Measurements from ENCODE around the gene IDH3B. TPM values are rescaled to one million over a fixed set of nuclear protein-coding genes. Genes with fewer than 3 reads are reported as not detected.

IDH3B gene
- total and polyA plus RNA-seq, 2 of the 13 experiments (the other 11 are each of a cell fraction or from before 2014, with no cell fraction given): 215 to 254 TPM

GRCh38 chr20:2691127-2691526 lies 27.1 kb upstream of the IDH3B start:
- ATAC-seq: no peak
- Histone ChIP-seq H2AFZ (ENCODE audit: low read length) (no peak overlapping the region), H3K4me2 (ENCODE audit: low read depth, low read length) (no peak overlapping the region), H3K36me3 (replicated peaks in 1 of 2; ENCODE audit: control insufficient read depth in 1 of 2, insufficient read depth in 2 of 2, low read length in 2 of 2) (no peaks in the 10 kb centered on the region), H3K9ac (ENCODE audit: insufficient read depth, low read depth, low read length) (no peak overlapping the region), H3K9me3 (ENCODE audit: low read length) (no peaks in the 10 kb centered on the region), H3K27ac (ENCODE audit: extremely low read length, insufficient read depth, low read length) (no peak overlapping the region), H4K20me1 (ENCODE audit: insufficient read depth, low read length) (peaks cover 6% of the 10 kb centered on the region; the same call in 1 of the 2 replicates), H3K27me3 (ENCODE audit: control insufficient read depth in 1 of 2, insufficient read depth in 2 of 2, low read length in 2 of 2) (peaks cover 29 to 88% of the 10 kb centered on the region in 2 experiments), H3K79me2 (ENCODE audit: insufficient read depth, low read length) (no peaks in the 10 kb centered on the region), H3K4me3 (replicated peaks in 1 of 3; ENCODE audit: insufficient read depth in 1 of 3, low read depth in 2 of 3, low read length in 3 of 3) (no peak overlapping the region), H3K4me1 (ENCODE audit: insufficient read depth, low read length) (peaks cover 16% of the 10 kb centered on the region)
- CTCF ChIA-PET (ENCODE audit: low intra/inter-chr PET ratio, low total read pairs): no interaction called here
- DNase-seq (ENCODE audit: low spot score): no peak
- in situ Hi-C loops (cut with HindIII; ENCODE audit: extremely low pct_ligation_motif_present, low pct_unique_long_range_greater_than_20kb): no loop called here
- 47% methylated on average over 8 of the region's 8 CpGs for WGBS (ENCODE audit: low lambda C conversion rate)
- 0 out of 2 replicates have a peak, but pooled peaks have one; percentile 42 for TF ChIP-seq KDM5B (CRISPR knock-in tag; IDR thresholded peaks at IDR 0.05; ENCODE audit: borderline replicate concordance)
- no peak for TF ChIP-seq BRD4 (CRISPR knock-in tag; IDR thresholded peaks at IDR 0.05)
- TF ChIP-seq ZNF329 (CRISPR knock-in tag; IDR thresholded peaks at IDR 0.05; ENCODE audit: low read depth): no peak
- 0 out of 2 replicates have a peak, but pooled peaks have one; percentile 41 for TF ChIP-seq MXD1 (CRISPR knock-in tag; IDR thresholded peaks at IDR 0.05)
- TF ChIP-seq RFX1 (IDR thresholded peaks at IDR 0.05): no peak
- no peak for TF ChIP-seq RFX5 (IDR thresholded peaks at IDR 0.05; ENCODE audit: low read depth, low read length)
- TF ChIP-seq EZH2 (conservative IDR thresholded peaks at IDR 0.05; ENCODE audit: low read depth, low read length): 0 out of 2 replicates have a peak, but pooled peaks have one; percentile 62
- no peak for TF ChIP-seq HOXA9 (CRISPR knock-in tag; IDR thresholded peaks at IDR 0.05; ENCODE audit: borderline replicate concordance)
- TF ChIP-seq ATF1 (CRISPR knock-in tag; IDR thresholded peaks at IDR 0.05): no peak
- no peak for TF ChIP-seq RAD51 (IDR thresholded peaks at IDR 0.05; ENCODE audit: borderline replicate concordance)
- TF ChIP-seq ZNF513 (CRISPR knock-in tag; conservative IDR thresholded peaks at IDR 0.05): no peak
- POLR2A ChIA-PET: interaction anchor here (1.4 kb wide), 1 partner anchor 27 kb away, joined by 3 read pairs; the partner anchor contains the start of gene IDH3B
- intact Hi-C loops (cut with micrococcal nuclease; ENCODE audit: unreplicated experiment): no loop called here
- no peak for FAIRE-seq
- BruUV-seq (replicated peaks): no TSS peak

All from HepG2 (cell line).